Natural killer cell treated with Interleukin-12 subunit alpha and Interleukin-12 subunit beta and Interleukin-15 and Interleukin-18, amount 100 ng/mL, for 72 hours (primary cell): ENCODE measurements around the gene PRR20G. TPM values are rescaled to one million over a fixed set of nuclear protein-coding genes. Genes with fewer than 3 reads are reported as not detected.

Source experiments
- ATAC-seq, 2 donors: fragments of 150-1000 bp; cut with Tn5 transposase in 1 of 2; sonication (Bioruptor Pico), chemical (Tn5 transposase) in 1 of 2; 2 replicates each; pipeline ENCODE4 v1.10.0; 2021
- DNase-seq: peaks from one replicate; pipeline ENCODE4 v3.0.0; 2022; ENCODE audit warnings: low spot score
- H3K27ac Mint-ChIP-seq, 2 donors: 1 replicate in 1 of 2; 2 replicates in 1 of 2; pipeline ENCODE4 v1.8.0; 2022; ENCODE audit warnings: mixed read lengths in 2 of 2, mild to moderate bottlenecking in 1 of 2, moderate library complexity in 1 of 2
- H3K27me3 Mint-ChIP-seq, 2 donors: 1 replicate in 1 of 2; 2 replicates in 1 of 2; pipeline ENCODE4 v1.8.0; 2022; ENCODE audit warnings: mixed read lengths in 2 of 2
- H3K36me3 Mint-ChIP-seq: one replicate; pipeline ENCODE4 v1.8.0; 2022; ENCODE audit warnings: mixed read lengths
- H3K4me1 Mint-ChIP-seq, 2 donors: 1 replicate in 1 of 2; 2 replicates in 1 of 2; pipeline ENCODE4 v1.8.0; 2022; ENCODE audit warnings: low read depth in 2 of 2, mixed read lengths in 2 of 2, mild to moderate bottlenecking in 1 of 2
- H3K4me3 Mint-ChIP-seq: one replicate; pipeline ENCODE4 v1.8.0; 2022; ENCODE audit warnings: mixed read lengths
- H3K9me3 Mint-ChIP-seq: 2 replicates; pipeline ENCODE4 v1.8.0; 2022; ENCODE audit warnings: mixed read lengths
- total RNA-seq, 2 donors: library from RNA; stranded (reverse); gene quantifications; one replicate each; pipeline ENCODE4 v1.2.3, GENCODE V29; 2022

The PRR20G gene
- total RNA-seq, 2 donors from 2014 or later: not detected

- no peak for ATAC-seq
- H3K36me3 Mint-ChIP-seq: no peaks in the 10 kb centered on the region
- no peak for DNase-seq
- no peaks in the 10 kb centered on the region for H3K9me3 Mint-ChIP-seq
- no peak overlapping the region for H3K4me3 Mint-ChIP-seq
- no peak overlapping the region for H3K27ac Mint-ChIP-seq
- H3K27me3 Mint-ChIP-seq: peaks cover 2 to 13% of the 10 kb centered on the region in 2 donors
- H3K4me1 Mint-ChIP-seq: no peaks in the 10 kb centered on the region
Observed at GRCh38 chr3:127289706-127290575, 2.1 kb upstream of the PRR20G start.

- no peak for DNase-seq
- H3K36me3 Mint-ChIP-seq: no peaks in the 10 kb centered on the region
- no peak overlapping the region for H3K27ac Mint-ChIP-seq
- ATAC-seq: peak in 1 of 2 donors; percentile 35
- peaks cover 0 to 5% of the 10 kb centered on the region in 2 donors for H3K27me3 Mint-ChIP-seq
- no peak overlapping the region for H3K4me3 Mint-ChIP-seq
- no peaks in the 10 kb centered on the region for H3K4me1 Mint-ChIP-seq
- no peaks in the 10 kb centered on the region for H3K9me3 Mint-ChIP-seq
Observed at GRCh38 chr3:127288921-127289705, 1.3 kb upstream of the PRR20G start.

GRCh38 chr3:127288343-127288742 is 497 bp upstream of the PRR20G start:
- Mint-ChIP-seq H3K9me3 (no peaks in the 10 kb centered on the region), H3K27me3 (peaks cover 0 to 11% of the 10 kb centered on the region in 2 donors), H3K4me3 (no peak overlapping the region), H3K27ac (no peak overlapping the region), H3K4me1 (no peaks in the 10 kb centered on the region), H3K36me3 (no peaks in the 10 kb centered on the region)
- ATAC-seq (peak in 1 of 2 donors; percentile 48), DNase-seq (no peak)

GRCh38 chr3:127286571-127287140 is 1.2 kb downstream of the PRR20G start:
- no peaks in the 10 kb centered on the region for H3K36me3 Mint-ChIP-seq
- H3K4me3 Mint-ChIP-seq: no peak overlapping the region
- peaks cover 4 to 12% of the 10 kb centered on the region in 2 donors for H3K27me3 Mint-ChIP-seq
- no peaks in the 10 kb centered on the region for H3K9me3 Mint-ChIP-seq
- DNase-seq (no peak), ATAC-seq (no peak)
- H3K4me1 Mint-ChIP-seq: no peaks in the 10 kb centered on the region
- H3K27ac Mint-ChIP-seq: no peak overlapping the region

- Mint-ChIP-seq H3K4me1 (no peaks in the 10 kb centered on the region), H3K36me3 (no peaks in the 10 kb centered on the region), H3K27me3 (peaks cover 4 to 12% of the 10 kb centered on the region in 2 donors), H3K27ac (no peak overlapping the region), H3K9me3 (no peaks in the 10 kb centered on the region), H3K4me3 (no peak overlapping the region)
- ATAC-seq (peak; percentile 18 to 40), DNase-seq (no peak)
Observed at GRCh38 chr3:127284258-127284657, 3.6 kb downstream of the PRR20G start.

- H3K9me3 Mint-ChIP-seq: no peaks in the 10 kb centered on the region
- no peaks in the 10 kb centered on the region for H3K36me3 Mint-ChIP-seq
- H3K27ac Mint-ChIP-seq: no peak overlapping the region
- peak overlapping the region; percentile 7 for H3K4me3 Mint-ChIP-seq
- ATAC-seq (no peak), DNase-seq (no peak)
- H3K4me1 Mint-ChIP-seq: peaks cover 0 to 5% of the 10 kb centered on the region in 2 donors
- H3K27me3 Mint-ChIP-seq: peaks cover 6 to 12% of the 10 kb centered on the region in 2 donors
Observed at GRCh38 chr3:127277561-127277960, 10.3 kb downstream of the PRR20G start.

GRCh38 chr3:127276995-127277394 is 10.9 kb downstream of the PRR20G start:
- H3K27ac Mint-ChIP-seq: no peak overlapping the region
- H3K36me3 Mint-ChIP-seq: no peaks in the 10 kb centered on the region
- H3K27me3 Mint-ChIP-seq: peaks cover 4 to 17% of the 10 kb centered on the region in 2 donors
- DNase-seq (no peak), ATAC-seq (no peak)
- peaks cover 0 to 5% of the 10 kb centered on the region in 2 donors for H3K4me1 Mint-ChIP-seq
- no peak overlapping the region for H3K4me3 Mint-ChIP-seq
- no peaks in the 10 kb centered on the region for H3K9me3 Mint-ChIP-seq

GRCh38 chr3:127276396-127276795 is 11.4 kb downstream of the PRR20G start:
- Mint-ChIP-seq H3K27ac (no peak overlapping the region), H3K9me3 (no peaks in the 10 kb centered on the region), H3K36me3 (no peaks in the 10 kb centered on the region), H3K4me3 (no peak overlapping the region), H3K27me3 (peaks cover 2 to 19% of the 10 kb centered on the region in 2 donors), H3K4me1 (peaks cover 0 to 5% of the 10 kb centered on the region in 2 donors)
- ATAC-seq (no peak), DNase-seq (no peak)

- Mint-ChIP-seq H3K4me1 (peaks cover 0 to 5% of the 10 kb centered on the region in 2 donors), H3K27ac (no peak overlapping the region), H3K27me3 (peaks cover 2 to 19% of the 10 kb centered on the region in 2 donors), H3K9me3 (no peaks in the 10 kb centered on the region), H3K36me3 (no peaks in the 10 kb centered on the region), H3K4me3 (no peak overlapping the region)
- ATAC-seq: no peak
- no peak for DNase-seq
Observed at GRCh38 chr3:127275287-127275781, 12.5 kb downstream of the PRR20G start.

GRCh38 chr3:127274200-127274760 is 13.6 kb downstream of the PRR20G start:
- Mint-ChIP-seq H3K9me3 (no peaks in the 10 kb centered on the region), H3K4me1 (peaks cover 0 to 5% of the 10 kb centered on the region in 2 donors), H3K36me3 (no peaks in the 10 kb centered on the region), H3K4me3 (no peak overlapping the region), H3K27me3 (peaks cover 2 to 19% of the 10 kb centered on the region in 2 donors), H3K27ac (no peak overlapping the region)
- DNase-seq (no peak), ATAC-seq (no peak)

- peaks cover 0 to 5% of the 10 kb centered on the region in 2 donors for H3K4me1 Mint-ChIP-seq
- no peak overlapping the region for H3K27ac Mint-ChIP-seq
- peaks cover 2 to 20% of the 10 kb centered on the region in 2 donors for H3K27me3 Mint-ChIP-seq
- H3K9me3 Mint-ChIP-seq: no peaks in the 10 kb centered on the region
- DNase-seq (no peak), ATAC-seq (no peak)
- H3K4me3 Mint-ChIP-seq: no peak overlapping the region
- no peaks in the 10 kb centered on the region for H3K36me3 Mint-ChIP-seq
Observed at GRCh38 chr3:127273206-127273605, 14.6 kb downstream of the PRR20G start.

- Mint-ChIP-seq H3K9me3 (no peaks in the 10 kb centered on the region), H3K27me3 (peaks cover 3 to 17% of the 10 kb centered on the region in 2 donors), H3K4me3 (no peak overlapping the region), H3K27ac (no peak overlapping the region), H3K4me1 (no peaks in the 10 kb centered on the region), H3K36me3 (no peaks in the 10 kb centered on the region)
- DNase-seq (no peak), ATAC-seq (peak in 1 of 2 donors; percentile 13)
Observed at GRCh38 chr3:127266186-127266585, 21.7 kb downstream of the PRR20G start.

- Mint-ChIP-seq H3K4me1 (no peaks in the 10 kb centered on the region), H3K4me3 (no peak overlapping the region), H3K36me3 (no peaks in the 10 kb centered on the region), H3K27me3 (peaks cover 3 to 17% of the 10 kb centered on the region in 2 donors), H3K27ac (no peak overlapping the region), H3K9me3 (no peaks in the 10 kb centered on the region)
- DNase-seq (no peak), ATAC-seq (peak in 1 of 2 donors; percentile 7)
Observed at GRCh38 chr3:127265581-127265981, 22.3 kb downstream of the PRR20G start.
